ENCODE results near the gene USP4.

GRCh38 chr3:49343163-49343562 lies 3.3 kb upstream of the USP4 start:
- TF ChIP-seq CTCF (IDR thresholded peaks at IDR 0.05) = no peak
- no peak for TF ChIP-seq POLR2A (IDR thresholded peaks at IDR 0.05)

Measured in esophagus squamous epithelium (tissue), 4 donors.